ENCODE results near the gene STT3B.
"Not testable (repeated sequence)": the region's sequence is repeated elsewhere in the genome, so short reads cannot be mapped to it uniquely, and the experiment has no call there.

STT3B gene

GRCh38 chr3:31505371-31506048 lies 27.2 kb upstream of the STT3B start:
- H3K36me3 Mint-ChIP-seq (ENCODE audit: low read depth) = no peaks in the 10 kb centered on the region
- H3K9me3 Mint-ChIP-seq = no peaks in the 10 kb centered on the region
- peaks cover 14% of the 10 kb centered on the region for H3K4me1 Mint-ChIP-seq (ENCODE audit: low read depth)
- H3K27me3 Mint-ChIP-seq = peaks cover 2% of the 10 kb centered on the region
- intact Hi-C loops (cut with micrococcal nuclease) = no loop called here
- no peak overlapping the region for H3K27ac Mint-ChIP-seq
- H3K4me3 Mint-ChIP-seq = no peak overlapping the region

GRCh38 chr3:31506515-31506914 lies 26.2 kb upstream of the STT3B start:
- H3K36me3 Mint-ChIP-seq (ENCODE audit: low read depth); H3K9me3 Mint-ChIP-seq; H3K27me3 Mint-ChIP-seq; intact Hi-C loops (cut with micrococcal nuclease); H3K4me3 Mint-ChIP-seq; H3K27ac Mint-ChIP-seq: not testable (repeated sequence)
- H3K4me1 Mint-ChIP-seq (ENCODE audit: low read depth) = peaks cover 14% of the 10 kb centered on the region

- Mint-ChIP-seq H3K36me3 (ENCODE audit: low read depth) (no peaks in the 10 kb centered on the region), H3K9me3 (no peaks in the 10 kb centered on the region), H3K4me1 (ENCODE audit: low read depth) (peaks cover 14% of the 10 kb centered on the region), H3K4me3 (no peak overlapping the region), H3K27ac (no peak overlapping the region), H3K27me3 (peaks cover 2% of the 10 kb centered on the region)
- intact Hi-C loops (cut with micrococcal nuclease) = no loop called here
Measured at GRCh38 chr3:31508452-31509146, 24.1 kb upstream of the STT3B start.

- Mint-ChIP-seq H3K27ac (no peak overlapping the region), H3K36me3 (ENCODE audit: low read depth) (no peaks in the 10 kb centered on the region), H3K4me3 (no peak overlapping the region), H3K4me1 (ENCODE audit: low read depth) (peaks cover 14% of the 10 kb centered on the region), H3K27me3 (peaks cover 2% of the 10 kb centered on the region), H3K9me3 (no peaks in the 10 kb centered on the region)
- intact Hi-C loops (cut with micrococcal nuclease) = no loop called here
Measured at GRCh38 chr3:31509147-31509728, 23.5 kb upstream of the STT3B start.

GRCh38 chr3:31514570-31514969 lies 18.2 kb upstream of the STT3B start:
- H3K4me3 Mint-ChIP-seq = no peak overlapping the region
- no peaks in the 10 kb centered on the region for H3K27me3 Mint-ChIP-seq
- intact Hi-C loops (cut with micrococcal nuclease) = no loop called here
- no peaks in the 10 kb centered on the region for H3K4me1 Mint-ChIP-seq (ENCODE audit: low read depth)
- no peaks in the 10 kb centered on the region for H3K36me3 Mint-ChIP-seq (ENCODE audit: low read depth)
- H3K9me3 Mint-ChIP-seq = no peaks in the 10 kb centered on the region
- no peak overlapping the region for H3K27ac Mint-ChIP-seq

GRCh38 chr3:31515486-31516284 lies 17.0 kb upstream of the STT3B start:
- Mint-ChIP-seq H3K4me1 (ENCODE audit: low read depth) (no peaks in the 10 kb centered on the region), H3K9me3 (no peaks in the 10 kb centered on the region), H3K27ac (no peak overlapping the region), H3K36me3 (ENCODE audit: low read depth) (no peaks in the 10 kb centered on the region), H3K27me3 (no peaks in the 10 kb centered on the region), H3K4me3 (no peak overlapping the region)
- intact Hi-C loops (cut with micrococcal nuclease) = no loop called here

GRCh38 chr3:31516757-31517156 lies 16.0 kb upstream of the STT3B start:
- intact Hi-C loops (cut with micrococcal nuclease) = no loop called here
- no peaks in the 10 kb centered on the region for H3K9me3 Mint-ChIP-seq
- no peak overlapping the region for H3K27ac Mint-ChIP-seq
- peaks cover 5% of the 10 kb centered on the region for H3K4me1 Mint-ChIP-seq (ENCODE audit: low read depth)
- no peak overlapping the region for H3K4me3 Mint-ChIP-seq
- H3K27me3 Mint-ChIP-seq = no peaks in the 10 kb centered on the region
- no peaks in the 10 kb centered on the region for H3K36me3 Mint-ChIP-seq (ENCODE audit: low read depth)

- H3K27ac Mint-ChIP-seq = no peak overlapping the region
- H3K27me3 Mint-ChIP-seq = no peaks in the 10 kb centered on the region
- no peaks in the 10 kb centered on the region for H3K9me3 Mint-ChIP-seq
- peaks cover 11% of the 10 kb centered on the region for H3K4me1 Mint-ChIP-seq (ENCODE audit: low read depth)
- intact Hi-C loops (cut with micrococcal nuclease) = no loop called here
- no peak overlapping the region for H3K4me3 Mint-ChIP-seq
- no peaks in the 10 kb centered on the region for H3K36me3 Mint-ChIP-seq (ENCODE audit: low read depth)
Measured at GRCh38 chr3:31521468-31521867, 11.3 kb upstream of the STT3B start.

- Mint-ChIP-seq H3K27ac (peak overlapping the region; percentile 16), H3K4me3 (no peak overlapping the region)
Measured at GRCh38 chr3:31522152-31522551, 10.6 kb upstream of the STT3B start.

GRCh38 chr3:31523543-31523942 lies 9.2 kb upstream of the STT3B start:
- intact Hi-C loops (cut with micrococcal nuclease) = no loop called here
- H3K9me3 Mint-ChIP-seq = no peaks in the 10 kb centered on the region
- H3K36me3 Mint-ChIP-seq (ENCODE audit: low read depth) = no peaks in the 10 kb centered on the region
- no peak overlapping the region for H3K4me3 Mint-ChIP-seq
- H3K27ac Mint-ChIP-seq = no peak overlapping the region
- H3K27me3 Mint-ChIP-seq = no peaks in the 10 kb centered on the region
- H3K4me1 Mint-ChIP-seq (ENCODE audit: low read depth) = peaks cover 11% of the 10 kb centered on the region

More at GRCh38 chr3:31522152-31522551, 10.6 kb upstream of the STT3B start:
- no peaks in the 10 kb centered on the region for H3K9me3 Mint-ChIP-seq
- H3K36me3 Mint-ChIP-seq (ENCODE audit: low read depth) = no peaks in the 10 kb centered on the region
- H3K4me1 Mint-ChIP-seq (ENCODE audit: low read depth) = peaks cover 11% of the 10 kb centered on the region
- intact Hi-C loops (cut with micrococcal nuclease) = no loop called here
- H3K27me3 Mint-ChIP-seq = no peaks in the 10 kb centered on the region

- intact Hi-C loops (cut with micrococcal nuclease) = no loop called here
- peaks cover 11% of the 10 kb centered on the region for H3K4me1 Mint-ChIP-seq (ENCODE audit: low read depth)
Measured at GRCh38 chr3:31525532-31525931, 7.2 kb upstream of the STT3B start.

GRCh38 chr3:31529421-31529820 lies 3.3 kb upstream of the STT3B start:
- no peaks in the 10 kb centered on the region for H3K27me3 Mint-ChIP-seq
- no peak overlapping the region for H3K4me3 Mint-ChIP-seq
- H3K4me1 Mint-ChIP-seq (ENCODE audit: low read depth) = peaks cover 3% of the 10 kb centered on the region
- H3K36me3 Mint-ChIP-seq (ENCODE audit: low read depth) = peaks cover 18% of the 10 kb centered on the region
- intact Hi-C loops (cut with micrococcal nuclease) = no loop called here
- no peaks in the 10 kb centered on the region for H3K9me3 Mint-ChIP-seq
- H3K27ac Mint-ChIP-seq = no peak overlapping the region

More at GRCh38 chr3:31525532-31525931, 7.2 kb upstream of the STT3B start:
- Mint-ChIP-seq H3K36me3 (ENCODE audit: low read depth) (no peaks in the 10 kb centered on the region), H3K9me3 (no peaks in the 10 kb centered on the region), H3K4me3 (no peak overlapping the region), H3K27me3 (no peaks in the 10 kb centered on the region), H3K27ac (no peak overlapping the region)

GRCh38 chr3:31530039-31530959 lies 2.4 kb upstream of the STT3B start:
- Mint-ChIP-seq H3K4me3 (no peak overlapping the region), H3K27me3 (no peaks in the 10 kb centered on the region), H3K36me3 (ENCODE audit: low read depth) (peaks cover 18% of the 10 kb centered on the region), H3K4me1 (ENCODE audit: low read depth) (peaks cover 5% of the 10 kb centered on the region), H3K27ac (no peak overlapping the region), H3K9me3 (no peaks in the 10 kb centered on the region)
- intact Hi-C loops (cut with micrococcal nuclease) = loop anchor here (5.0 kb wide), 2 partner anchors 303 to 577 kb away; partner anchors contain the start of gene GPD1L
